HCT116 (cell line): Measurements from ENCODE around the gene PLEKHJ1. TPM values are rescaled to one million over a fixed set of nuclear protein-coding genes. Genes with fewer than 3 reads are reported as not detected.

Experiments used
- ATAC-seq: fragments of 200-7000 bp; cut with Tn5 transposase; 2 replicates; pipeline ENCODE4 v1.9.1; 2020; ENCODE audit warnings: mild to moderate bottlenecking, moderate library complexity
- BruUV-seq: library from RNA; stranded (reverse); fragments of 400-500 nt; replicated peaks from 2 replicates; lab custom pipeline; 2021; lab: Mats Ljungman, UMichigan
- CTCF ChIA-PET: fragments of 300-600 bp; sonication (Branson Sonifier 250); formaldehyde crosslinking; loops from one replicate; lab custom pipeline; 2021; ENCODE audit warnings: antibody characterized with exemption; lab: Charles Lee
- POLR2A ChIA-PET: fragments of 300-600, 350-600 bp; sonication (Branson Sonifier 250); formaldehyde crosslinking; loops from one replicate; lab custom pipeline; 2021; ENCODE audit warnings: antibody characterized with exemption; lab: Charles Lee
- RAD21 ChIA-PET, 2 experiments: fragments of 300-600 bp; sonication (Branson Sonifier 250); formaldehyde crosslinking; loops; one replicate each; lab custom pipeline; 2023; ENCODE audit warnings: low total read pairs in 2 of 2; ENCODE audit not compliant: uncharacterized antibody in 2 of 2, unreplicated experiment in 2 of 2, low non-redundant PET in 1 of 2; lab: Charles Lee
- DNase-seq: peaks from one replicate; pipeline ENCODE4 v3.0.0-alpha.2; 2010; ENCODE audit warnings: low read depth, low spot score
- H2AFZ ChIP-seq: fragments of 200-600 bp; shearing (Covaris generic), sonication (generic); 2 replicates; pipeline ENCODE4 v1.6.1; 2017; ENCODE audit warnings: low read depth, mixed run types, mixed read lengths, antibody characterized with exemption, low read length; ENCODE audit not compliant: poor library complexity, severe bottlenecking
- H3K27ac ChIP-seq: 2 replicates; pipeline ENCODE4 v1.5.1; 2012; ENCODE audit warnings: low read depth, low read length
- H3K27me3 ChIP-seq: fragments of 200-600 bp; sonication (generic); 2 replicates; pipeline ENCODE4 v1.6.1; 2016; ENCODE audit warnings: mixed run types, low read length, mixed read lengths; ENCODE audit not compliant: insufficient read depth
- H3K36me3 ChIP-seq, 2 experiments: fragments of 200-500 bp in 1 of 2; fragments of 200-600 bp in 1 of 2; sonication (Bioruptor generic) in 1 of 2; sonication (generic) in 1 of 2; 2 replicates each; pipeline versions ENCODE4 v1.5.1 to v1.6.1; 2014 to 2016; ENCODE audit warnings: low read length in 2 of 2, inconsistent platforms in 1 of 2, mixed read lengths in 1 of 2, mixed run types in 1 of 2; ENCODE audit not compliant: insufficient read depth in 2 of 2, control insufficient read depth in 1 of 2
- H3K4me1 ChIP-seq, 2 experiments: fragments of 200-600 bp in 1 of 2; sonication (generic) in 1 of 2; 2 replicates each; pipeline versions ENCODE4 v1.5.1 to v1.6.1; 2012 to 2017; ENCODE audit warnings: low read length in 2 of 2, inconsistent platforms in 1 of 2, mild to moderate bottlenecking in 1 of 2, mixed read lengths in 1 of 2, mixed run types in 1 of 2, moderate library complexity in 1 of 2; ENCODE audit not compliant: insufficient read depth in 2 of 2, control insufficient read depth in 1 of 2
- H3K4me2 ChIP-seq: fragments of 200-600 bp; sonication (generic); 2 replicates; pipeline ENCODE4 v1.6.1; 2017; ENCODE audit warnings: mixed run types, low read length, mixed read lengths
- H3K4me3 ChIP-seq, 2 experiments: fragments of 200-600 bp in 1 of 2; sonication (generic) in 1 of 2; replicated peaks in 1 of 2; 2 replicates each; pipeline ENCODE4 v1.5.1; 2011 to 2016; ENCODE audit warnings: low read length in 2 of 2, control low read depth in 1 of 2, low read depth in 1 of 2, mild to moderate bottlenecking in 1 of 2, mixed read lengths in 1 of 2, mixed run types in 1 of 2
- H3K79me2 ChIP-seq: fragments of 200-600 bp; sonication (generic); 2 replicates; pipeline ENCODE4 v1.6.1; 2017; ENCODE audit warnings: mild to moderate bottlenecking, mixed run types, low read length, moderate library complexity, mixed read lengths; ENCODE audit not compliant: insufficient read depth
- H3K9ac ChIP-seq: fragments of 200-600 bp; sonication (generic); 2 replicates; pipeline ENCODE4 v1.6.1; 2016; ENCODE audit warnings: low read length, mixed read lengths
- H3K9me2 ChIP-seq: fragments of 200-600 bp; sonication (generic), shearing (Covaris generic); 2 replicates; pipeline ENCODE4 v1.6.1; 2017; ENCODE audit warnings: mixed run types, mild to moderate bottlenecking, moderate library complexity; ENCODE audit not compliant: insufficient read depth
- H3K9me3 ChIP-seq, 2 experiments: fragments of 200-500 bp in 1 of 2; fragments of 200-600 bp in 1 of 2; sonication (Bioruptor generic) in 1 of 2; sonication (generic) in 1 of 2; 2 replicates each; pipeline ENCODE4 v1.6.1; 2014 to 2017; ENCODE audit warnings: low read length in 2 of 2, mixed read lengths in 2 of 2, inconsistent platforms in 1 of 2, low read depth in 1 of 2, mild to moderate bottlenecking in 1 of 2, mixed run types in 1 of 2, moderate library complexity in 1 of 2; ENCODE audit not compliant: control insufficient read depth in 1 of 2, insufficient read depth in 1 of 2
- H4K20me1 ChIP-seq: fragments of 200-600 bp; sonication (generic), shearing (Covaris generic); 2 replicates; pipeline ENCODE4 v1.6.1; 2017; ENCODE audit warnings: mixed run types, mild to moderate bottlenecking, moderate library complexity; ENCODE audit not compliant: insufficient read depth
- ATF3 ChIP-seq: IDR thresholded peaks from 2 replicates; pipeline ENCODE4 v1.6.1; 2012
- CBX3 ChIP-seq: IDR thresholded peaks from 2 replicates; pipeline ENCODE4 v1.6.1; 2012; ENCODE audit warnings: low read depth
- CEBPB ChIP-seq: IDR thresholded peaks from 2 replicates; pipeline ENCODE4 v1.6.1; 2012; ENCODE audit warnings: low read depth
- CTCF ChIP-seq, 3 experiments: fragments of 200-600 bp in 1 of 3; sonication (generic) in 1 of 3; IDR thresholded peaks in 2 of 3; conservative IDR thresholded peaks in 1 of 3; 2 replicates each; pipeline ENCODE4 v1.5.1; 2012 to 2017; ENCODE audit warnings: low read depth in 2 of 3, low read length in 2 of 3, antibody characterized with exemption in 1 of 3, borderline replicate concordance in 1 of 3, control low read depth in 1 of 3, mild to moderate bottlenecking in 1 of 3, mixed read lengths in 1 of 3, mixed run types in 1 of 3, moderate library complexity in 1 of 3; ENCODE audit not compliant: insufficient read depth in 1 of 3
- EGR1 ChIP-seq: IDR thresholded peaks from 2 replicates; pipeline ENCODE4 v1.6.1; 2012; ENCODE audit warnings: low read depth
- EZH2phosphoT487 ChIP-seq: fragments of 200-600 bp; IDR thresholded peaks from 2 replicates; pipeline ENCODE4 v1.6.1; 2018; ENCODE audit warnings: antibody characterized with exemption, borderline replicate concordance
- FOSL1 ChIP-seq: IDR thresholded peaks from 2 replicates; pipeline ENCODE4 v1.6.1; 2012; ENCODE audit warnings: low read depth
- JUND ChIP-seq: IDR thresholded peaks from 2 replicates; pipeline ENCODE4 v1.6.1; 2012
- POLR2A ChIP-seq: IDR thresholded peaks from 2 replicates; pipeline ENCODE4 v1.7.0; 2011; ENCODE audit warnings: borderline replicate concordance; ENCODE audit not compliant: insufficient read depth, insufficient read length; ENCODE audit errors: extremely low read depth
- POLR2AphosphoS5 ChIP-seq: IDR thresholded peaks from 2 replicates; pipeline ENCODE4 v1.6.1; 2011; ENCODE audit warnings: mild to moderate bottlenecking, low read depth, low read length, moderate library complexity
- RAD21 ChIP-seq: IDR thresholded peaks from 2 replicates; pipeline ENCODE4 v1.6.1; 2012; ENCODE audit warnings: low read depth, mild to moderate bottlenecking
- REST ChIP-seq: IDR thresholded peaks from 2 replicates; pipeline ENCODE4 v1.6.1; 2012; ENCODE audit warnings: low read depth
- SP1 ChIP-seq: IDR thresholded peaks from 2 replicates; pipeline ENCODE4 v1.6.1; 2012; ENCODE audit warnings: low read depth
- TCF7L2 ChIP-seq: IDR thresholded peaks from 2 replicates; pipeline ENCODE4 v1.7.0; 2011; ENCODE audit warnings: borderline replicate concordance, inconsistent platforms; ENCODE audit not compliant: insufficient read depth, insufficient read length; ENCODE audit errors: extremely low read depth
- ZNF274 ChIP-seq: fragments of 200-500 bp; sonication (Bioruptor generic); IDR thresholded peaks from 2 replicates; pipeline ENCODE4 v1.6.1; 2014; ENCODE audit warnings: mild to moderate bottlenecking, low read depth, low read length, inconsistent platforms
- intact Hi-C: fragments of 100-400 bp; cut with micrococcal nuclease; formaldehyde crosslinking; loops from 2 replicates; pipeline ENCODE4 v1.10.0; 2022
- total RNA-seq: library from RNA; stranded (reverse); gene quantifications from one replicate; pipeline ENCODE4 v1.2.1, GENCODE V29; 2021; ENCODE audit not compliant: unreplicated experiment

Gene PLEKHJ1
- total RNA-seq, 1 experiment from 2014 or later = 88.2 TPM

- no peaks in the 10 kb centered on the region for H3K9me3 ChIP-seq
- no peak overlapping the region for H3K9ac ChIP-seq
- ChIA-PET CTCF (no interaction called here), POLR2A (no interaction called here), RAD21 (no interaction called here)
- intact Hi-C loops = no loop called here
- no peaks in the 10 kb centered on the region for H3K9me2 ChIP-seq
- no peak overlapping the region for H3K4me3 ChIP-seq
- H3K79me2 ChIP-seq = peaks cover 10% of the 10 kb centered on the region; the same call in 1 of the 2 replicates
- no peak overlapping the region for H2AFZ ChIP-seq
- ATAC-seq = no peak
- no peaks in the 10 kb centered on the region for H3K4me1 ChIP-seq
- no peak for TF ChIP-seq CTCF (IDR thresholded peaks at IDR 0.05 in 2 of 3, conservative IDR thresholded peaks at IDR 0.05 in 1 of 3; ENCODE audit: borderline replicate concordance in 1 of 3, insufficient read depth in 1 of 3, low read depth in 2 of 3, low read length in 2 of 3)
- no peak for TF ChIP-seq POLR2AphosphoS5
- no peak for TF ChIP-seq EZH2phosphoT487
- no peak for TF ChIP-seq POLR2A
- TF ChIP-seq RAD21 = no peak
- TF ChIP-seq ATF3 = no peak
- TF ChIP-seq FOSL1 = no peak
- no peak for TF ChIP-seq TCF7L2
- no peak for TF ChIP-seq SP1
- no peak for TF ChIP-seq ZNF274
- no peak for TF ChIP-seq JUND
- no peak for TF ChIP-seq CEBPB
- no peak for TF ChIP-seq EGR1
- TF ChIP-seq REST = no peak
- TF ChIP-seq CBX3 = no peak
- TF ChIP-seq, all 23 proteins: peak for 0
- DNase-seq = no peak
- Histone ChIP-seq H3K4me2 (no peak overlapping the region), H3K27me3 (no peaks in the 10 kb centered on the region), H4K20me1 (no peaks in the 10 kb centered on the region), H3K27ac (no peak overlapping the region), H3K36me3 (peaks cover 24 to 68% of the 10 kb centered on the region in 2 experiments; a peak in 3 of 4 replicates)
- no TSS peak for BruUV-seq
Observed at GRCh38 chr19:2210206-2210605, 25.9 kb downstream of the PLEKHJ1 start.
